IPS-18c (cell line): ENCODE results near the gene BNIP5.

ENCODE experiments used
- H3K4me3 ChIP-seq: 2 replicates; pipeline ENCODE4 v1.7.0; 2013; ENCODE audit warnings: low read depth, mild to moderate bottlenecking, low read length, moderate library complexity; ENCODE audit not compliant: insufficient read depth
- H3K9me3 ChIP-seq: one replicate; pipeline ENCODE4 v1.6.1; 2013; ENCODE audit warnings: mild to moderate bottlenecking, low read length, moderate library complexity; ENCODE audit not compliant: control insufficient read depth, insufficient read depth

The BNIP5 gene

DNA sequence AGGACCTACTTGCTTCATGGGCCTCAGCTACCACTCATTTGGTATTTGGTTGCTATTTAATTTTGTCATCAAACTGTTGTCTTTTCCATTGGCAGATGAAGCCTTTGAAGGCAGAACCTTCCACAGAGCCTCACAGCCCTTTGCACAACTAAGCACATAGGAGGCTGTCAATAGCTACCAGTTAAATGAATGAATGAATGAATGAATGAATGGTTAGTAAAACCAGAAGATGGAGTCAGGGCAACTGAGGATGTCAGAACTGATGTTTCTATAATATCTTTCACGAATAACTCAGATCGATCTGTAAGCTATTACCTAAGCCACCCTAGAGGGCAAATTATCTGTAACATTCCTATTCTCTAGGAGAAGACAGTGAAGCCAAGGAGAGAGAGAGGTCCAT is 19.1 kb downstream of the BNIP5 start:
- Histone ChIP-seq H3K9me3 (no peaks in the 10 kb centered on the region), H3K4me3 (no peak overlapping the region)

DNA sequence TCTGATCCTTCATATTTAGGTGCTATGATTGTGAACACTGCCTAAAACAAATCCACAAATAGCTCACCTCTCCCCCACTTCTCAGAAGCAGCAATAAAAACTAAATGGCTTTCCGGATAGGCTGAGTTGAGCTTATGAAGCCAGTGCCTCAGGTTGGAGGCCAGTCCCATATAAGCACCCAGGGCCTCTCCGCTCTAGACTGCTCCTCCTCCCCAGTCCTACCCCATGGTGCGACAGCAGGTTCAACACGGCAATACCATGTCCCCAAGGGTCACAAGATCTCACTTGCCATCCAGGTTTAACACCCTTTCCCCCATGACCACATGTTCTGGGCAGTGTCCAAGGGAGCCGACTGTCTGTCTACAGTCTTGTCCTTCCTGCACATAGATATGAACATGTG is 20.8 kb downstream of the BNIP5 start:
- no peak overlapping the region for H3K4me3 ChIP-seq
- H3K9me3 ChIP-seq = no peaks in the 10 kb centered on the region

DNA sequence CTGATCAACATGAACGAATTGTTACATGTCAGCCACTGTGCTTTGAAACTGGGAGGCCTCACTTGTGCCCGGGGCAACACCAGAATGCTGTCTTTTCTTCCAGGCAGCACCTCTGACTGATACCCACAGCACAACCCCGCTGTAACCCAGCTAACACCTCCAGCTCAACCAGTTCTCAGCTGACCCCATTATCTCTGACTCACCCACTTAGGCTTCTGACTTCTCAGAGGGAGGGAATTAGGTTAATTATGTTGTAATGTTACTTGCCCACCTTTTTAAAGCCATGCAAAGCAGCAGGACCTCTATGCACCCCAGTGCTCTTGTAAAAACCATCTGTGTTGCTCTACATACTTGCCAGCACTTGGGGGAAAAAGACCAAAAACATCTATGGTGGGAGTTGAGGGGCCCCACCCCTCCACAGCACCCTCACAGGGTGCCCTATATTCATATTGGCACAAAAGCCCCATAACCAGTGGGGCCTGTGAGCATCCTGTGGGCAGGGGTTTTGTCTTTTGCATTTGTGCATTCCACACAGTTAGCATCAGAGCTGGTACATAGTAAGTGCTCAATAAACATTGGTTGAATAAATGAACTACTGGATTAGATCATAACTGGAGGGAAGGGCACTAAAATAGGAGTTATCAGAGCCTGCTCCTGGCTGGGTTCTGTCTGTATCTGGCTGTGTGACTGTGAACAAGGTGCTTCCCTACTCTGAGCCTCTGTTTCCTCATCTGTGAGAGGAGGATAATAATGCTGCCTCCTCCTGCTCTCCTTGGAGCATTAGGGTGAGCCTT is 22.3 kb downstream of the BNIP5 start:
- no peaks in the 10 kb centered on the region for H3K9me3 ChIP-seq
- H3K4me3 ChIP-seq = no peak overlapping the region

DNA sequence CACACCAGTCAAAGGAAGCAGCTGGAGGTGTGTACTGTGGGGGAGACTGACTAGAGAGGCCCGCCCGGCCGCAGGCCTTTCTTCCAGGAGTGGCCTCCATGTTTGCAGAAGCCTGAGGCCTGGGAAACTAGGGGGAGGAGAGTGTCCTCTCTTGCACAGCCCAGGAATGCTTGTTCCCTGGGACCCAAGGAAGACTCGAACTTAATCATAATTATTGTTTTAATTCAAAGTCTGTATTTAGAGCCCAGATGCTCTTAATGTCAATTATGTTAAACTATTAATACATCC is 23.1 kb downstream of the BNIP5 start:
- no peaks in the 10 kb centered on the region for H3K9me3 ChIP-seq
- H3K4me3 ChIP-seq = no peak overlapping the region

DNA sequence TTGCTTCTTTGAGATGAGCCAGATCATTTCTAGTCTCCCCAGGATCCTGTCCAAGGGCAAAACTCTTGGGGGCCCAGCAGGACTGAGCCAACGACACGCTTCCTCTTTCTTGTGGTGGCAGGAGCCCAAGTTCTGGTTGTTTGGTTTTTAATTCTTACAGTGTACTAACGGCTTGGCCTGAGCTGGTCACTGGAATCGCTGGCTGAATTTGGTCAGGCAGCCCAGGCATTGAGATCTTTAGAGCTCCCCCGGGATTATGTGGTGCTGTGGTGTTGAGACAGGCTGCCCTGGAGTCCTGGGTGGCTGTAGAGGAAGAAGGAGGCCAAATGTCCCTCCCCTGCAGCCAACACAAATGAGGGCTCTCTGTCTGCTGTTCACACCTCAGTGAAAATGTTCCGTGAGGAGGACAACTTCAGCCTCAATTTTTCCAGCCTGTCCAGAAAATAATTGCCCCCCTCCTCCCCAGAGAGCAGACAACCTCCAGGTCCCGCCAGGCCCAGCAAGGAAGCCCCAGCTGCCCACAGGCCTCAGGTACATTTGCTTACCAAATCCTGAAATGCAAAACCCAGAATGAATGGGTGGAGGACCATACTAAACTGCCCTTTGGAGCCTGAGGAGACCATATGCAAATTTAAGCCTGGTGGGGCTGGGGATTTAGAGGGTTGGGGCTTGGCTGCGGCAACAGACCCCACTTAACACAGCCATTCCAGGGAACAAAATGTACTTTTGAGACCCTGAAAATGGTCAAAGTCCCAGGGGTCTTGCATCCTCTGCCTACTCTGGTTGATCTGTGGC is 23.6 kb downstream of the BNIP5 start:
- H3K9me3 ChIP-seq = no peaks in the 10 kb centered on the region
- no peak overlapping the region for H3K4me3 ChIP-seq

DNA sequence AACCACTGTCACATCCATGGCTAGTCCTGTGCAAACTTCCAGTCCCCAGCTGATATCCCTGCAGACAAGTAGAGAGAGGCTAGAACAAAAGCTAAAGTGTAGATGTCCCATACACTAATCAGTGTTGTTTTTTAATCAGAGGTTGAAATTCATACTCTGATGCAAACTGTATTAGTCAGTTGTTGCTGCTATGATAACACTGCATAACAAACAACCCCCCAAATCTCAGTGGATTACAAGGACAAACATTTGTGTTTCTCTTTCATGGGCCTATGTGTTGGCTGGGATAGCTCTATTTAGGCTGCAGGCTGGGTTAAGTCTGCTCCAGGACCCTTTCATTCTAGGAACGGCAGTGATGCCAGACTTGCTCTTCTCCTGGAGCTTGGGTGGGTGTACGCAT is 26.8 kb downstream of the BNIP5 start:
- no peak overlapping the region for H3K4me3 ChIP-seq
- no peaks in the 10 kb centered on the region for H3K9me3 ChIP-seq

DNA sequence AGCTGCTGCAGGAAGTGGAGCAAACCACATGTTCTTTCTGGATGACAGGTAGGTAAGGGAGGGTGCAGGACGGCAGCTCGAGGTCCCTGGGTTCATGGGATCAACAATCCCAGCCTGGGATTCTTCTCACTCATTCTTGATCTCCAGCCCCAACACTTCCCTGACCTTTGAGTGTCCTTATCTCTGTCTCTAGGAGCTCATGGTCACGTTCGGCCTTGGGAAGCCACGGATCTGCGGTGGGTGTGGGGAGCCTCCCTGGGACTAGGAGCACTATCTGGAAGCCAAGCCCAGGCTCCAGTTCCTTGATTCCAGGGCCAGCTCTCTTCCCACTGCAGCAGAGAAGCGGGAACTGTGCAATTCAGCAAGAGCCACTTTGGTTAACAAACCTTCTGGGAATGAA is 27.5 kb downstream of the BNIP5 start:
- Histone ChIP-seq H3K9me3 (no peaks in the 10 kb centered on the region), H3K4me3 (no peak overlapping the region)

DNA sequence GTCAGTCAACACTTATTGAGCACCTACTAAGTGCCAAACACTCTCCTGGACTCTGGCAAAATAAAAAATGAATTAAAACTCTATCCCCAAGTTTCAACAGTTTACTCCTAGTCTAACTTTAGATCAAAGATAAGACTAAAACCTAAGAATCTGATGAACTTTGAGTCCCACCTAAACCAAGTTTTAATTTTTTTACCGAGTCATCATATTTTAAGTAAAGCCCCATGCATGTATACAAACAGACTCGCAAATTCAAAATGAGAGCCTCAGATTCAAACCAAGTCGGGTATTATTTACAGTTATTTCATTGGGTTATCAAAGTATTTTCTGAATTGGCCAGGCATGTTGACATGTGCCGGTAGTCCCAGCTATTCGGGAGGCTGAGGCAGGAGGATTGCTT is 28.2 kb downstream of the BNIP5 start:
- no peak overlapping the region for H3K4me3 ChIP-seq
- H3K9me3 ChIP-seq = no peaks in the 10 kb centered on the region

DNA sequence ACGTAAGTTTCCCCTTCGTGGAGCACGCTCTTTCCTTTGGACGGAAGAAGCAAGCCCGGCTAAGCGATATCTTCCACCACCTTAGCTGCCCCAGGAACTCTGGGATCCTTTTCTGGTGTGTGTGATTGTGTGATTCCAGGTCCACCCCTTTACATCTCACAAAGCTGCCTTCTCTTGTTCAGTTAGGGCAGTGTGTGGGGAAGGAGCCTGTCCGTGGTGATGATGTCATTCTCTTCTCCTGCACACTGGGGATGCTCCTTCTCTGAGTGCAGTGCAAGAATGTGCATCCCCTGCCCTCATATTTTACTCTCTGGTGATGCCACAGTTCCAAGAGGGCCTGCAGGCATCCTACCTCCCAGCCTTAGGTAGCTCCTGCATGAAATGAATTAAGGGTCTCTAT is 30.3 kb downstream of the BNIP5 start:
- no peaks in the 10 kb centered on the region for H3K9me3 ChIP-seq
- no peak overlapping the region for H3K4me3 ChIP-seq

DNA sequence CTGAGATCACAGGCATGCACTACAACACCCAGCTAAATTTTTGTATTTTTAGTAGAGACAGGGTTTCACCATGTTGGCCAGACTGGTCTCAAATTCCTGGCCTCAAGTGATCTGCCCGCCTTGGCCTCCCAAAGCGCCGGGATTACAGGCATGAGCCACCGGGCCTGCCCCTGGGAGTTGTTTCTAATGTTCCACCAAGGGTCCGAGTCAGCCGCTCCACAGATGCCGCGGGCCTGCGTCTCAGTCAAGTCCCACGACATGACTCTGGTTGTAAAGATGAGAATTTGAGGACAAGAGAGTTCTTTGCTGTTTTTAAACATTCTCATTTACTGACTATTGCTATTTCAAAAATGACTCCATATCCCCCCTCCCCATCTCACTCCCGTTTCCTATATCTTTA is 30.8 kb downstream of the BNIP5 start:
- Histone ChIP-seq H3K4me3 (no peak overlapping the region), H3K9me3 (no peaks in the 10 kb centered on the region)

DNA sequence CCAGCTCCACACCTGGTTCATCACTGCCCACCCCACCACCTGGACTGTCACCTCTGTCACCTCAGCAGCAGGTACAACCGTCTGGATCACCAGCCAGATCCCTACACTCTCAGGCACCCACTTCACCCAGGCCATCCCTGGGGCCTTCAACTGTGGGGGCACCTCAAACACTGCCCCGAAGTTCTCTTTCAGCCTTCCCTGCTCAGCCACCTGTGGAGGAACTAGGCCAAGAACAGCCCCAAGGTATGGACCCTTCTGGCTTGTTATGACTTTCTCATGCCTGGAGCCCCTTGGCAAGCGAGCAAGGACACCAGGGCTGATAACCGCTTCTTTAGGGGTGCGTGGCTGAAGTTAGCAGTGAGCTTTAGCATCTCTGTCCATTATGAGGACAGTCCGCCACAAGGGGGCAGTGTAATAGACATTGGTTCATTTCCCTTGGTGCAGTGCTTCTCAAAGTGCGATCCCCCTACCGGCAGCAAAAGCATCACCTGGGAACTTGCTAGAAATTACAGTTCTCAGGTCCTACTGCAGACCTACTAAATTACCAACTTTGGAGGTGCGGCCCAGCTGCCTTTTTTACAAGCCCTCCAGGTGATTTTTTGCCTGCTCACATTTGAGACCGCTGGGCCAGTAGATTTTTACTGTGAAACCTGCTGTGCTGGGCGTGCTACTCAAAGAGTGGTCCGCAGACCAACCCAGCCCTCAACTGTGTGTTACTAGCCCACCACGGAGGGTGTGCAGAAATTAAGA is 34.3 kb downstream of the BNIP5 start:
- H3K9me3 ChIP-seq = no peaks in the 10 kb centered on the region
- no peak overlapping the region for H3K4me3 ChIP-seq

DNA sequence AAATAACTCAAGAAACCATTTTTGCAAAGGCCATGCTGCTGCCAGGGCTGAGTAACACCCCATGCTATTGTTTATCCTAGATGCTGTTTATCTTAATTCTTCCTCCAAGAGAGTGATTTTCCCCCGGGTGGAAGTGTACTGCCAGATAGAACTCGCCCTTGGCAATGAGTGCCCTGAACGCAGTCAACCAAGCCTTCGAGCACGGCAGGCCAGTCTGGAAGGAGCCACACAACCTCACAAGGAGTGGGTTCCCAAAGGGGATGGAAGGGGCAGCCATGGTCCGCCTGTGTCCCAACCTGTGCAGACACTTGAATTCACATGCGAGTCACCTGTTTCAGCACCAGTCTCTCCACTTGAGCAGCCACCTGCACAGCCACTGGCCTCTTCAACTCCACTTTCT is 34.9 kb downstream of the BNIP5 start:
- Histone ChIP-seq H3K9me3 (no peaks in the 10 kb centered on the region), H3K4me3 (no peak overlapping the region)

DNA sequence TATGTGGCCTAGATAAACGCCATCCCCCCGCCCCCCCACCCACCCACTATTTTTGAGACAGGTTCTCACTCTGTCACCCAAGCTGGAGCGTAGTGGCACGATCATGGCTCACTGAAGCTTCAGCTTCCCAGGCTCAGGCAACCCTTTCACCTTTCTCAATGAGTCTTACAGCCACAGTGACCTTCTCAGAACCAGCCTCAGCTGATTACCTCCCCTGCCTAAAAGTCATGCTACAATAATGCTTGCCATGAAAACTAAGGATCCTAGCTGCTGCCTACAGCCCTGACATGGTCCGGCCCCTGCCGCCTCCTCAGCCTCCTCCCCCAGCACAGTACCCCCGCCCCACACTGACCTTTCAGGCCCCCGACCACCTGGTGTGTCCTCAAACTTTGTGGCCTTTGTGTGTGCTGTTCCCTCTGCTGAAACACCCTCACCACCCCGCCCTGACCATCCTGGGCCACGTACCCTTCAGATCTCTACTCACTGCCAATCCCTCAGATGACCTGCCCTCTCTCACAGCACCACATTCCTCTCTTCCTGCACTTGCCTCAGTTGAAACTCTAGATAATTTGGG is 35.5 kb downstream of the BNIP5 start:
- Histone ChIP-seq H3K9me3 (no peaks in the 10 kb centered on the region), H3K4me3 (no peak overlapping the region)

DNA sequence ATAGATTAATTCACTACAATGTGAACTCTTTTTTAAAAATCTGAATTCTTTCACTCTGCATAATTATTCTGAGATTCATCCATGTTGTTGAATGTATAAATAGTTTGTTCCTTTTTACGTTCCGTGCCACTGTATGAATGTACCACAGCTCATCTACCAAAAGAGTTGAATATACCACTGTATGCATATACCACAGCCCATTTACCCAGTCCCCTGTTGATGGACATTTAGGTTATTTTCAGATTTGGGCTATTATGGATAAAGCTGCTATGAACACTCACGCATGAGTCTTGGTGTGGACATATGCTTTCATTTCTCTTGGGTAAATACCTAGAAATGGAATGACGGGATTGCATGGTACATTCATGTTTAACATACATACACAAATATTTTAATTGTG is 38.7 kb downstream of the BNIP5 start:
- Histone ChIP-seq H3K4me3 (no peak overlapping the region), H3K9me3 (no peaks in the 10 kb centered on the region)

DNA sequence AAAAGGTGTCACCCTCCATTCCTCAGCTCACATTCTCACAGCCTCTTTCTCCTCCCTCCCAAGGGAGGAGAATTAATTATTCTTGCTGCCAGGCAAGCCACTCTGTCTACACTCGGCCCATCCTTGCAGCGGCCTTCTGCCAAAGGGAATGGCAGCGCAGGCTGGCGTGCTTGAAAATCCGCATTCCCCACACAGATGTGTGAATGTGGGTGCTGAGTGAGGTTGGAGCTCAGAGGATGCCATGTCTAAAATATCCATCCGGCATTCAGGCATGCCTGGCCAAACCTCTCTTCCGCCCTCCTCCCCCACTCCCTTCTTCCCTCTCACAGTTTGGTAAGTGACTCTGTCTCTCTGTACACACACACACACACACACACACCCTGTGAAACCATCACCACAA is 39.2 kb downstream of the BNIP5 start:
- Histone ChIP-seq H3K4me3 (no peak overlapping the region), H3K9me3 (no peaks in the 10 kb centered on the region)

DNA sequence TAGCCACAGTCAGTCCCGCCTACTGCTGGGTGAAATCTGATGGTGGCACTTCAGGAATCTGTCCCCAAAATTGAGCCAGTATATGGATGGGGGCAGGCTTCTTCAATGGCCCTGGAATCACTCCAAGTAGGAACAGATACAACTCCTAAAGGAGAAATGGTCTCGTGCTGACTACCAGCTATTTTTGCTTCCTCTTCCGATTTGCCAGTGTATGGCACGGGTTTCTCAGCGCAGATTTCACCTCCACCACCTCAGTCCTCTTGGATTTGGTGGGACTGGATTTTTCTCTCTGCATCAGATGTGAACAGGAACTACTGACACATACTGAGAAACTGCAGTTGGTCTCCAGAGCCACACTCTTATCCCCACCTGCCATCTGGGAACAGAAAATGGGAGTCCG is 39.6 kb downstream of the BNIP5 start:
- H3K9me3 ChIP-seq = no peaks in the 10 kb centered on the region

DNA sequence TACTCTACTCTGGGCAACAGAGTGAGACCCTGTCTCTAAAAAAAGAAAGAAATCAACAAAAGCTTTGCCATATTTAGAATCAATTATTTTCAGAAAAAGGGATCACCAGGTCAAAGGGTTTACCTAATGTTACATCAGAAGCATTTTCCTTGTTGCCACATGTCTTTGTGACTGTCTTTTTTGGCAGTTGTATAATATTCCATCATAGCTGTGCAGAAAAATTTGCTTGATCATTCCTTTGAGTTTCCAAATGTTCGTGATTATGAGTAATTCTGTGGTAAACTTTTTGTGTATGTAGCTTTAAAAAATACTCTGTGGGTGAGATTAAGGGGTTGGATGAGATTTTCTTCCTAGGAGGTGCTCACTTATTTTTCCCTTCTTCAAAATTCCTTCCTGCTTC is 40.4 kb downstream of the BNIP5 start:
- no peak overlapping the region for H3K4me3 ChIP-seq
- no peaks in the 10 kb centered on the region for H3K9me3 ChIP-seq

More for the DNA sequence above, 39.6 kb downstream of the BNIP5 start:
- H3K4me3 ChIP-seq = no peak overlapping the region

DNA sequence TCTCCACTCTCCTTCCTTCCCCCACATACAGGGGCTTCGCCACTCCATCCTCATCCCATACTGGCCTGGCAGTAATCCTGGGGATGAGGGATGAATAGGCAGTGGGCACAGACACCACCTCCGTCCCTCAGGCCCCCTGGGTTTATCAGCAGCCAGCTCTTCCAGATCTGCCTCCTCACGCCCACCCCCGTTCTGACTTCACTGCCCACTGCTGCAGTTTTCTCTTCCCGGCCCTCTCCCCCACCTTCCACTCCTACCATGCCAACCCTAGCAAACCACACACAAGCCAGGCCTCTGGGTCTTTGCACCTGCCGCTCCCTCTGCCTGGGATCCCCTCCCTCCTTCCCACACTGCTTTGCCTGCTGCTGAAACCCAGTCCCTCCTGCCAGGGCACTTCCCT is 44.5 kb downstream of the BNIP5 start:
- Histone ChIP-seq H3K9me3 (no peaks in the 10 kb centered on the region), H3K4me3 (no peak overlapping the region)
